ENCODE results near the gene APH1B.
"Not testable (repeated sequence)": the region's sequence is repeated elsewhere in the genome, so short reads cannot be mapped to it uniquely, and the experiment has no call there.

Gene APH1B

DNA sequence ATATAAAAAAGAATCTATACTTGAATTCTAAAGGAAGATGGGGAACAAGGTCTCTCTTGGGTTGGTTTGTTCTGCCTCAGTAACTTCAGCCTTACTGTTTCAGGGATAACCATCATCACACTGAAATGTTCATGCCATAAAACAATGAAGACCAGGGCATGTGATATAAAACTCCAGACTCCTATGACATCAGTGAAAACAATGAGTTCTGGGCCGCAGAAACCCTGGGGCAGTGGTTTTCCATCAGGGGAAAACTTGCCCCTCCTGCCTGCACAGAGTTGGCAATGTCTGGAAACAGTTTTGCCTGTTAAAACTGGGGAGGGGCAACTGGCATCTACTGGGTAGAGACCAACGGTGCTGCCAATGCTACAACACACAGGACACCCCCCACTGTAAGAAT, 57.4 kb downstream of the APH1B start:
- DNase-seq, result no peak

DNA sequence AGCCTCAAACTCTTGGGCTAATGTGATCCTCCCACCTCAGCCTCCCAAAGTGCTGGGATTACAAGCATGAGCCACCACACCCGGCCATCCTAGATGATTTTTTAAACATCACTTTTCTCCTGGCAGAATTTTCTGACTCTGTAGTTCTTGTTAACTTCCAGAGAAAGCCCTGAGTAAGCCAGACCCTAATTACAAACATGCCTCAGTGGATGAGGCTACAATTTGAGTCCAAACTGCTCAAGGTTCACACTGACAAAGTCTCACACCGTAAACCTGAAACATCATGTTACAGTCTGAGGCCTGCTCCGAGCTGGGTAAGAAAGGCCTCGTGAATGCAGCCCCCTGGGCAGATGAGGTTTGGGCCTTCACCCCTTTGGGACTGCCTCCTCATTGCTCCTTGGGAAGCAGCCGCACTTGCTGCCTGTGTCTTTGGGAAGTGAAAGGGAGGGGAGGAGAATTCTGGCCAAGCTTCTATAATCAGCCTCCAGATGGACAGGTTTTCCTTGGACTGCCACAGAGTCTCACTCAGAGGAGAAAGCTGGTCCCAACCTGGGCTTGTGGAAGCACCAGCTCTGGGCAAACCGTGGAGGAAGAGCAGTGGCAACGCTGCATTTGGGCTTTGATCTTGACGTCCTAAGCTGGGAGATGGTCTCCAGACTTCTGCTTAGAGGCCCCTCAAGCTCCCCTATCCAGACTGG, 58.3 kb downstream of the APH1B start:
- DNase-seq, result no peak

- no peak for DNase-seq
Observed at GRCh38 chr15:63337046-63337445, 59.6 kb downstream of the APH1B start.

DNA sequence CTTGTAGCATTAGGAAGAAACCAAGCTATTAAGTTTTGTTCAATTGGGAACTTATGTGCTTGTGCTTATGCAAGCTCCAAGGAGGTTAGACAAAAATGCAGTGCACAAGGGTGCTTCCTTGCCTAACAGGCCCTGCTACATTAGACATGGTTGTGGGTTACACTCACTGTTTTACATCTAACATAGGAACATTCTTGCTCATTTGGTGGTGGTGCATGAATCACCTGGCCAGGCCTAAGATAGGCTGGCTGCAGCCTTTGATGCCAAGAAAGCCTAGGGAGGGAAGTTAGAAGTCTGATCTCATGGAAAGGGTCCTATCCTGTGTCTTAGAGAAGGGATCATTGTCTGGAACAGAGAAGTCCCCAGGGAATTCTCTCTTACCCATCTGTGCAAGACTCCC, 60.8 kb downstream of the APH1B start:
- no peak for DNase-seq

DNA sequence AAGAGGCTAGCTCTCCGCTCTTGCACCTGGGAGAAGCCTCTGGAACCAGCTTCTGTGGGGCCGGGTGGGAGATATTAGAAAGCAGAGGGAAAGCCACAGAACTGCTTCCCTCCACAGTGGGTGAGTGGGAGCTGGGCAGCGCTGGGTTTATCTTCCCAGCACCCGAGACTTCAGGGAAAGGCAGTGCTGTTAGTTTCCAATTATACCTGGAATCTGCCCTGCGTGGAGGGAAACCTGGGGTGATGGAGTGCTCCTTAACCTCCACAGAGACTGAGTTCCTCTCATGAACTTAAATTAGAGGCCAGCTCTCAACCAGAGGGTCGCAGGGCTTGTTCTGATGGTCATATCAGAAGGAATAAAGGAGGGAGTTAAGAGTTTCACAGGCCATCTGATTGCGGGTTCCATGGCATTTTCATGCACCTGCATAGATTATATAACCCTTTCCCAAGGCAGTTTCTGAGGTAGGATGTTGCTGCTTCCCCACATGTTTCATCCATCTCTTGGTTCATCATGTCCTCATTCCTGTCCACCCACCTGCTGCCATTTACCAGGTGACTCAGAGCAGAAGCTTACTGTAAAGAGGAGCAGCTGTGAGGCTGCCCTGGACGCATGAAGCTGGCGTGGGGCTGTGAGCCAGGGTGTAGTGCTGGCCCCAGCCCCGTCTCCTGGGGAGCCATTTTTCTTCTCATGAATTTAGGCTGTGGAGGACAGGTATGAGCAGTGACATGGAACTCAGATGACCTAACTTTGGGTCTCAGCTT, 61.8 kb downstream of the APH1B start:
- no peak for DNase-seq

DNA sequence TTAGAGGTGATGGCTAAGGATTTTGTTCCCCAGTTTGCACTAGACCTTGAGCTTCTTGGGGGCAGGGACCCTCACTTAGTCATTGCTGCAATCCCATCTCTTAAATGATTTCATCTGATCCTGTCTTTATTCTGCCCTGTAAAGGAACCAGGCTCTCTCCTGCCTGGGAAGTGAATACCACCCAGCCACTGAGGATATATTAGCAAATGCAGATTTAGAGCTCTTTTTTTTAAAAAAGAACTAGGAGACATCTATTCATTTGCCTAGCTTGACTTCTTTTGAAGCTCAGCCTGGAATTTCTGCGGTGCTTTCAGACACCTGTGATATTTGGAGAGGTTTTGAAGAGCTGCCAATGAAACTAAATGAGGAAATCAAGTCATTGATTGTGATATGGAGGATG, 62.4 kb downstream of the APH1B start:
- DNase-seq, result no peak

DNA sequence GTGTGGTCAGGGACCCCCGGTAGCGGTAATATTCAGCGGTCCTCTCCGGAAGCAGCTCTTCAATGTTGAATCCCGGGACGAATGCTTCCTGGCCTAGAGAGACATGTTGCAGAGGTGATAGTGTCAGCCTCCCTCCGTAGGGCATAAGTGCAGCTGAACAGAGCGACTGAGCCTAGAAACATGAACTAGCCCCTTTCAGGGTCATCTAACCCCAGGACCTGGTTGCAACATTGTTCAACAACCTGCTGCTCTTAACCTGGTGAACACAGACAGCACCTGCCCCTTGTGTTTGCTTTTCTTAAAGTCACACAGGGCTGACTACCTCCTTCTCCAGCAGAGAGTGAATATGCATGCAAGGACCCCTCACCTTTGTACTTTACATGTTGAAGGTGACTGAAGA, 62.9 kb downstream of the APH1B start:
- no peak for DNase-seq

- no peak for DNase-seq
Observed at GRCh38 chr15:63340878-63341277, 63.5 kb downstream of the APH1B start.

GRCh38 chr15:63341898-63342297, 64.5 kb downstream of the APH1B start:
- DNase-seq, result no peak

DNA sequence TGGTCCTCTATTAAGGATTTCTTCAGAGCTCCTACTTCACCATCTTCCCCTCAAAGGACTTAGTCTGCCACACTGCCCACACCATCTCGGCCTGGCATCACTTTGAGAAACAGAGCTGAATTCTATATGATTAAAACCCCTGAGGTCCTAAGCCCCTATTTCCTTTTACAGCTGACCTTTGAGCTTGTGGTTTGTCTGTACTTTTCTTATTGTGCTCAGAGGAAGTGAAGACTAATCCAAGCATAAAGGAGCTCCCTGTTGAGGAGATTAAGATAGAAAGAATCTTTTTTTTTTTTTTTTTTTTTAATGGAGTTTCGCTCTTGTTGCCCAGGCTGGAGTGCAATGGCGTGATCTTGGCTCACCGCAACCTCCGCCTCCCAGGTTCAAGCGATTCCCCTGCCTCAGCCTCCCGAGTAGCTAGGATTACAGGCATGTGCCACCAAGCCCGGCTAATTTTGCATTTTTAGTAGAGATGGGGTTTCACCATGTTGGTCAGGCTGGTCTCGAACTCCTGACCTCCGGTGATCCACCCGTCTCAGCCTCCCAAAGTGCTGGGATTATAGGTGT, 65.7 kb downstream of the APH1B start:
- DNase-seq, result not testable (repeated sequence)

DNA sequence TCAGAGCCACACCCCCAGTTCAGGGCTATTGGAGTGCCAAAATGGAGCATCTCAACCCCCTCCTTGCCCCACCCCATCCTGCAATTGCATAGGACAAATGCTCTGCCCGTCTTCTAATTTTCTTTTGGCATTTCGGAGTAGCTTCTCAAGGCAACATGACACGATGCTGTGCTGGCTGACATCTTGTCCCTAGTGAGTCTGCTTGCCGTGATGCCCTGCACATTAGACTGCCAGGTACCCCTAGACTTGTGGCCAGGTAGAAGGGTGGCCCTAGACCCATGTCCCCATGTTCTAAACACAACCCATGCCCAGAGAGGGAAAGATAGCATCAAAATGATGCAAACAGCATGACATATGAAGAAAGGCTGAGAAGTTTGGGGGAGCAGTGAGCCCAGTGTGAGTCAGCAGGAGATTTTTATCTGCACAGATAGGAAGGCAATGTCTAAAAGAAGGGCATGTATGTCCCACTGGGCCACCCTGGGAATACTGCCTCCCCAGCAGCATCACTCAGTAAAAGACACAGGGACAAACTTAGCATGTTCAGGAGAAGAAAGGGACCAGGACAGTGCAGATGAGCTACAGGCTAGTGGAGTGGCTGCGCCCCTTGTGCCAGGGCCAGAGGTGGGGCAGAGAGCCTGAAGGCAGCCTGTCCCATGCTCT, 67.5 kb downstream of the APH1B start:
- no peak for DNase-seq

GRCh38 chr15:63345391-63345752, 68.0 kb downstream of the APH1B start:
- DNase-seq, result no peak

- DNase-seq, result no peak
Observed at GRCh38 chr15:63347074-63347857, 69.9 kb downstream of the APH1B start.

DNA sequence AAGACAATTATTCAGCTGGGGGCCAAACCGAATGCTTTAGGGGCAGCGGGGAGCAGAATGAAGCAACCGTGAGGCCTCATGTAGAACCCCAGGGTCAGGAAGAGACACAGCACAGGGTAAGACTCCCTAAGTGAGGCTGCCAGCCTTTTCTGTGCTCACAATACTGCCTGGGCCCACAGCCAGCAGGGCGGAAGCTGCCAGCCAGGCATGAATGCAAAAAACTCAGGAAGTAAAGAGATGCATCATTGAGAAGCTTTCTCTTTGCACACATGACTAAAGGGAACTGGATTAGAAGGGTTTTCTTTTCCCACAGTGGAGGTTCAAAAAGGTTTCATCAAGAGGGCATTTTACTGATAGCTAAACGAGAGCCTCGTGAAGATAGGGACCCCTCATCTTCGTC, 71.0 kb downstream of the APH1B start:
- no peak for DNase-seq

DNA sequence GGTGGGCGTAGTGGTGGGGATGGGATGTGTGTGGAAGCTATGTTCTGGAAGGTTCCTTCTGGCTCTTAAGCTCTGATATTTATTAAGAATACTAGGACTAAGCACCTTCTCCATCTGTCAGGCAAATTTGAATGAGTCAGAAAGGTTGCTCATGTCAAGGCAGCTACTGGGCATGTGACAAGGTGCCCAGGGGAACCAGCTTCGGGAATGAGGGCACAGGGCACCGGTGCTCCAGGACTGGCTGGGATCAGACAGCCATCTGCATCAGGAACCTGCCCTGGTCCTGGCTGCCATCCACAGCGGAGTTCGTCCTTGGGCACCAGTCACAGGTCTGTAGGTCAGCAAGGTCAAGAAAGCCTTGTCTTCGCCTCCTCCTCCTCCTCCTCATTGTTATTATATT, 71.8 kb downstream of the APH1B start:
- DNase-seq, result no peak

DNA sequence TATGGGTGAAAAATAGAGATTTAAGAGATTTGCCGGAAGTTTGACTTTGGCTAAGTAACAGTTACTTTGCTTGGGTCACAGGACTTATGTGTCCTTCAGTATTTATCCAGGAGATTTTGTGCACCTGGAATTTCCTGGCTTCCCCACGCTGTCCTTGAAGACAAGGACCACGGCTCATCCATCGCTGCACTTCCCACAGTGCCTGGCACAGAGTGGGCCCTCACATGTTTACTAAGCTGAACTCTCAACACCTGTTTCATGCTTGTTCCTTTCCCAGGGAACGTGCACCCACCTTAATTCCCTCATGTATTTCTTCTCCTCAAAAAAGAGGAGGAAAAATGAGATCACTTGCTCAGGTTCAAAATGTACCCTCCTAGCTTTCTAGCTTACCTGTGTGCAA, 72.2 kb downstream of the APH1B start:
- DNase-seq, result no peak

GRCh38 chr15:63350178-63350621, 72.8 kb downstream of the APH1B start:
- no peak for DNase-seq

DNA sequence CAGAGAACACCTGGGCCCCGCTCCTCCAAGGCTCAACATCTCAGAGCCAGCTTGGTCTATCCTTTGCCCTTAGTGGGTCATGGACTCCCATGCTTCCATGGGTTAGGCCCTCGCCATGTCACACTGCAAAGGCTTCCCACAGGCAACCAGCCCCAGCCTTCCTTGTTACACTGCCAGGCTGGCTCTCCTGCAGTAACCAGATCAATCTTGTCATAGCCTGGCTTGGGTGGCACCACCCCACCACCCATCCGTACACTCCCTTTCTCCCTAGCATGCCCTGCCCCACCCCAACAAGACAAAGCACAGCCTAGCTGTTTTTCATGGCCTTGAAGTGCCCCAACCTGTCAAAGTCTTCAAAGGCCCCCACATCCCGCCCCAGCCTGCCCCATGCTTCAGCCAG, 73.8 kb downstream of the APH1B start:
- no peak for DNase-seq

DNA sequence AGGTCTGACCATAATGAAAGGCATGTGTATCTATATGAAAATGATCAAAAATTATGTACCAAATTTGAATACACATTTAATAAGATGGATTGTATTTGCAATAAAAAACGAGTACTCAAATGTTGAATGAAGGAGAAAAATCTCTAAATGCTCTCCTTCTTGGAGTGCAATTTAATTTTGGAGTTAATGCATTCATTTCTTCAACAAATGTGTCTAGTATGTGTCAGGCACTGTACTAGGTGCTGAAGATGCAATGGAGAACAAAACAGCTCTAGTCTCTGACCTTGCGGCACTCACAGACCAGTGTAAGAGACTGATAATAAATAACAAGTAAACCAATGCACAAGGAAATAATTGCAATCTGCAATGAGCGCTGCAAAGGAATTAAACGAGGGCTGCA, 75.4 kb downstream of the APH1B start:
- no peak for DNase-seq

- DNase-seq, result no peak
Observed at GRCh38 chr15:63353261-63353660, 75.9 kb downstream of the APH1B start.

DNA sequence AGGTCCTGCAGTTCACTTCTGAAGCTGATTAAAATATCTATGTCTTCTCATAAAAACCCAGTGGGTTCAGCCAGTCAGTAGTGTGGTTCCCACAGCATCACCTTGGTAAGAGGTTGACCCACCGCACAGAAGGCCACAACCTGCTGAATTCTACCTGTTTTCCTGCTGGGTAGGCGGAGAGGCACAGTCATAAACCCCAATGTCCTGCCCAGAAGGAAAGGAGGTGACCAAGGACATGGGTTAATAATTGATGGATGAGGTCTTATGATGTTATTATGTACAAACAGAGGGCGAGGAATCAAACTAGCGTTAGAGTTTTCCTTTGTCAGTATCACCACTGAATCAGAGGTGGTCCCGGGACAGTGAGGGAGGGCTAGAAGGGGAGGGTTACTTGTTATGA, 76.5 kb downstream of the APH1B start:
- no peak for DNase-seq

DNA sequence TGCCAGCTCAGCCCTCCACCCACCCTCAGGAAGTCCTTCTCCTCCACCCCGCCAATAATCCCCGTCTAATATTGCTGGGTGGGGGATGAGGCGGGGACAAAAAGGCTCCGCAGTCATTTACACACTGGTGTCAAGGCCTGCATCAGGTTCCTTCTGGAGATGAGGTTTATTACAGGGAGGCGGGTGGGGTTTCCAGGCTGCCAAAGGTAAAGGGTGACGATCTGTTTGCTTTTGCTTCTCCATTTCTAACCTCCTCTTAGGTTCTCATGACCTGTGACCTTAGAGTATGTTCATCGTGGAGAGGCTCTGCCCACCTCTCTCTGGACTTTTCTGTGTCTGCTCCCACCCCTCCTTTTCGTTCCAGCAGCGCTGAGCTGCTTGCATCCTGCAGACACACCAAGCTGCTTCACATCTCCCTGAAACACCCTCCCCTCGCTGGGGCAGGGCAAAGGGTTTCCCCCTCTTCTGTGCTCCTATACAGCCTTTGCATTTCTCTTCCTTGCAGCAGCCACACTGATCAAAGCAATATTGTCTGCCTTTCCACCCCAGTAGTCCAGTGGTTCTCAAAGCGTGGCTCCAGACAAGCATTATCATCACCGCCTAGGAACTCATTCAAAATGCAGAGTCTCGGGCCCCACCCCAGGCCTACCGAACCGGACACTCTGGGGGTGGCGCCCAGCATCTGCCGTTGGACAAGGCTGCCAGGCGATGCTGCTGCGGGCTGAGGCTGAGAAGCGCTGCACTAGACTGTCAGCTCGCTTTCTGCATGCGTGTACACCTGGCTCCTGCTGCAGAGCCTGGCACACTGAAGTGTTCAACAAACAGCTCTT, 77.6 kb downstream of the APH1B start:
- no peak for DNase-seq

Data from activated CD4-positive, alpha-beta T cell treated with anti-CD3 and anti-CD28 coated beads, Interleukin-2, amount 50 U/mL, for 1 hour (primary cell).